ENCODE data around the gene ZNF710.

ZNF710 gene

DNA sequence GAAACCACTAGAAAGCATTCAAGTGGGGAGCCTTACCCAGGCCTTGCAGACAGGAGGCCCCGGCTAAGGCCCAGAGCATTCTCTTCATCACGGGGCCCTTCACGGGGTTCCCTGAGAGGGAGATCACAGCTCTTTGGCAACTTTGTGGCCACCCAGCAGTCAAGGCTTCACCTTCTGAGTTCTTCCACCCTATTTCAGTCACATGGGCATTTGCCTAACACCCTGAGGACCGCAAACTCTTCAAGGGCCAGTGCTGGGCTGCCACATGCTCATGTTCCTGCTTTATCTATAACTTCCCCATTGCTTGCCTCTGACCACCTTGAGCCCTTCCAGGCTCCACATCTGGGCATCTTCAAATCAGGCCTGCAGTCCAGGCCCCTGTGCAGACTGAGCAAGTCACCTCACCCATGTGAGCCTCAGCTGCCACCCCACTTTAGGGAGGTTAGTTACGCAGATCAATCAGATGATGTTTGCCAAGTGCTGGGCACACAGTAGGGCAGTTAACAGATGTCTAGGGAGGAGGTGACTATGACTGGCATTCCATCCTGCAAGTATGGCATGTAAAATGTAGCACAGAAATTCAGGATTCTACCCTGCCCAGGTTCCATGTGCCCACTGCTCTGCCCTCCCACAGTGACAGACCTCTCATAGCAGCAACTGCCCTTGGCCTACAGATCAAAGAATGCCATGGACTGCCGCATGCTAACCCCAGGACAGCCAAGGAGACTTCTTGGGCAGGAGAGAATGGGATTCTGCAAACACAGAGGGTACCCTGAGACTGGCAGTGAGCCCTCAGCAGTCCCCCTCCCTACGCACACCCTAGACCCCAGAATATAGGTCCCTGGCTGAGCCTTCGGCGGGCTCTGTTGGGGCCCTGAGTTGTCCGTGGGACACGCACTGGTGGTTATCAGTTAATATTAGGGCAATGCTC lies 37.6 kb upstream of the ZNF710 start:
- TF ChIP-seq, protein P1, sequence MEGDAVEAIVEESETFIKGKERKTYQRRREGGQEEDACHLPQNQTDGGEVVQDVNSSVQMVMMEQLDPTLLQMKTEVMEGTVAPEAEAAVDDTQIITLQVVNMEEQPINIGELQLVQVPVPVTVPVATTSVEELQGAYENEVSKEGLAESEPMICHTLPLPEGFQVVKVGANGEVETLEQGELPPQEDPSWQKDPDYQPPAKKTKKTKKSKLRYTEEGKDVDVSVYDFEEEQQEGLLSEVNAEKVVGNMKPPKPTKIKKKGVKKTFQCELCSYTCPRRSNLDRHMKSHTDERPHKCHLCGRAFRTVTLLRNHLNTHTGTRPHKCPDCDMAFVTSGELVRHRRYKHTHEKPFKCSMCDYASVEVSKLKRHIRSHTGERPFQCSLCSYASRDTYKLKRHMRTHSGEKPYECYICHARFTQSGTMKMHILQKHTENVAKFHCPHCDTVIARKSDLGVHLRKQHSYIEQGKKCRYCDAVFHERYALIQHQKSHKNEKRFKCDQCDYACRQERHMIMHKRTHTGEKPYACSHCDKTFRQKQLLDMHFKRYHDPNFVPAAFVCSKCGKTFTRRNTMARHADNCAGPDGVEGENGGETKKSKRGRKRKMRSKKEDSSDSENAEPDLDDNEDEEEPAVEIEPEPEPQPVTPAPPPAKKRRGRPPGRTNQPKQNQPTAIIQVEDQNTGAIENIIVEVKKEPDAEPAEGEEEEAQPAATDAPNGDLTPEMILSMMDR (IDR thresholded peaks at IDR 0.05; ENCODE audit: low read depth, low read length, poor library complexity, severe bottlenecking), result no peak
- TF ChIP-seq EZH2phosphoT487 (IDR thresholded peaks at IDR 0.05; ENCODE audit: borderline replicate concordance, low read length), result no peak
- Histone ChIP-seq H3K36me3 (ENCODE audit: control insufficient read depth, low read length) (no peaks in the 10 kb centered on the region), H3K9me3 (ENCODE audit: control insufficient read depth, insufficient read depth, low read length) (no peaks in the 10 kb centered on the region), H3K9me2 (replicated peaks; ENCODE audit: control insufficient read depth, low read length) (no peaks in the 10 kb centered on the region), H3K79me2 (ENCODE audit: control insufficient read depth, low read length) (no peaks in the 10 kb centered on the region), H4K20me1 (ENCODE audit: control insufficient read depth, insufficient read depth, low read depth, low read length) (no peaks in the 10 kb centered on the region), H3K27ac (ENCODE audit: low read depth, low read length) (no peak overlapping the region), H3K27me3 (ENCODE audit: control insufficient read depth, low read length) (no peaks in the 10 kb centered on the region), H3K4me1 (ENCODE audit: control insufficient read depth, low read length) (no peaks in the 10 kb centered on the region), H3K4me3 (ENCODE audit: low read length) (no peak overlapping the region), H3K4me2 (ENCODE audit: low read length) (no peak overlapping the region), H3F3A (ENCODE audit: control insufficient read depth, insufficient read depth) (no peaks in the 10 kb centered on the region)

DNA sequence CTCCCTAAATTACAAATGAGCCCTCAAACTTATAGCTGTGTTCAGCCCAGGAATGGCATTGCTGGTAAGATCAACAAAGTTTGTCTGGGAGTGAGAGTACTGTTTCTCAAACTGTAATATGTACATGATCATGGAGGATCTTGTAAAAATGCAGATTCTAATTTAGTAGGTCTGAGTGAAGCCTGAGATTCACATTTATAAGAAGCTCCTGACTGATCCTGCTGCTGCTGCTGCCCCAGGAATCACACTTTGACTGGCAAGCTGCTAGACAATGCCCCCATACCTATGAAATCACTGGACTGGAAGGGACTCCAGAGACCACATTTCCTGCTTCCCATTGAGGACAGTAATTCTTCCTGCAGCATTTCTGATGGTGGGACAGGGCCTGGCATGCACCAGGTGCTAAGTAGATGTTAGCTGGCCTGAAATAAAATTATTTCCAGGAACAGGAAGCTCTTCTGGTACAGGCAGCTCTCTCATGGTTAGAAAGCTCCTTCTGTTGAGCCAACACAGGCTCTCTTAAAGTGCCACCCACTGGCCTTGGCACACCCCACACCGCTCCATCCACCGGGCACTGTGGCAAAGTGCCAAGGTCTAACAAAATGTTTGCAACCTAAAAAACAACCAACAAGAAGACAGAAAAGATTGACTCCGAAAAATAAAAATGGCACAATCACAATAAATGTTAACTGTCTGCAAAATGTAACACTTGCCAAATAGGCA lies 36.7 kb upstream of the ZNF710 start:
- Histone ChIP-seq H3K4me1 (ENCODE audit: control insufficient read depth, low read length) (no peaks in the 10 kb centered on the region), H3K36me3 (ENCODE audit: control insufficient read depth, low read length) (no peaks in the 10 kb centered on the region), H3K27ac (ENCODE audit: low read depth, low read length) (no peak overlapping the region), H3K9me3 (ENCODE audit: control insufficient read depth, insufficient read depth, low read length) (no peaks in the 10 kb centered on the region), H3K79me2 (ENCODE audit: control insufficient read depth, low read length) (no peaks in the 10 kb centered on the region), H3F3A (ENCODE audit: control insufficient read depth, insufficient read depth) (no peaks in the 10 kb centered on the region), H3K27me3 (ENCODE audit: control insufficient read depth, low read length) (no peaks in the 10 kb centered on the region), H3K4me2 (ENCODE audit: low read length) (no peak overlapping the region), H3K9me2 (replicated peaks; ENCODE audit: control insufficient read depth, low read length) (no peaks in the 10 kb centered on the region), H3K4me3 (ENCODE audit: low read length) (no peak overlapping the region), H4K20me1 (ENCODE audit: control insufficient read depth, insufficient read depth, low read depth, low read length) (no peaks in the 10 kb centered on the region)
- TF ChIP-seq, protein P1 (IDR thresholded peaks at IDR 0.05; ENCODE audit: low read depth, low read length, poor library complexity, severe bottlenecking), result no peak
- TF ChIP-seq EZH2phosphoT487 (IDR thresholded peaks at IDR 0.05; ENCODE audit: borderline replicate concordance, low read length), result no peak

DNA sequence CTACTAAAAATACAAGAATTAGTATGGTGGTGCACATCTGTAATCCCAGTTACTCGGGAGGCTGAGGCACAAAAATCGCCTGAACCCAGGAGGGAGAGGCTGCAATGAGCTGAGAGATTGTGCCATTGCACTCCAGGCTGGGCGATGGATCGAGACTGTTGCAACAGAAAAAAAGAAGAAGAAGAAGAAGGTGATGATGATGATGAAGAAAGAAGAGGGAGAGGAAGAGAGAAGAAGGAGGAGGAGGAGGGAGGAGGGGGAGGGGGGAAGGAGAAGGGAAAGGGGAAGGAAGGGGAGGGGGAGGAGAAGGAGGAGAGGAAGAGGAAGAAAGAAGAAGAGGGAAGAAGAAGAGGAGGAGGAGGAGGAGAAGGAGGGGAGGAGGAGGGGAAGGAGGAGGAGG lies 33.2 kb upstream of the ZNF710 start:
- no peak overlapping the region for H3K4me3 ChIP-seq (ENCODE audit: low read length)
- H3K9me3 ChIP-seq (ENCODE audit: control insufficient read depth, insufficient read depth, low read length), result no peaks in the 10 kb centered on the region
- TF ChIP-seq, protein P1 (IDR thresholded peaks at IDR 0.05; ENCODE audit: low read depth, low read length, poor library complexity, severe bottlenecking), result no peak
- H3K27me3 ChIP-seq (ENCODE audit: control insufficient read depth, low read length), result no peaks in the 10 kb centered on the region
- no peaks in the 10 kb centered on the region for H3K9me2 ChIP-seq (replicated peaks; ENCODE audit: control insufficient read depth, low read length)
- peaks cover 11% of the 10 kb centered on the region for H3K4me1 ChIP-seq (ENCODE audit: control insufficient read depth, low read length)
- H4K20me1 ChIP-seq (ENCODE audit: control insufficient read depth, insufficient read depth, low read depth, low read length), result no peaks in the 10 kb centered on the region
- no peaks in the 10 kb centered on the region for H3K36me3 ChIP-seq (ENCODE audit: control insufficient read depth, low read length)
- no peaks in the 10 kb centered on the region for H3K79me2 ChIP-seq (ENCODE audit: control insufficient read depth, low read length)
- H3K4me2 ChIP-seq (ENCODE audit: low read length), result no peak overlapping the region
- H3K27ac ChIP-seq (ENCODE audit: low read depth, low read length), result no peak overlapping the region
- no peaks in the 10 kb centered on the region for H3F3A ChIP-seq (ENCODE audit: control insufficient read depth, insufficient read depth)
